GM12873 (cell line): Measurements from ENCODE around the gene VPS35L.
A peak's percentile ranks its signal among the peaks of the same experiment; 100 is the strongest.

Source experiments
- TF ChIP-seq, protein P1 (sequence below): IDR thresholded peaks from 2 replicates; pipeline ENCODE4 v1.5.1; 2012; ENCODE audit warnings: low read depth, mild to moderate bottlenecking, moderate library complexity, low read length, control low read depth; ENCODE audit not compliant: insufficient read depth; ENCODE audit errors: missing control alignments

Gene VPS35L

DNA sequence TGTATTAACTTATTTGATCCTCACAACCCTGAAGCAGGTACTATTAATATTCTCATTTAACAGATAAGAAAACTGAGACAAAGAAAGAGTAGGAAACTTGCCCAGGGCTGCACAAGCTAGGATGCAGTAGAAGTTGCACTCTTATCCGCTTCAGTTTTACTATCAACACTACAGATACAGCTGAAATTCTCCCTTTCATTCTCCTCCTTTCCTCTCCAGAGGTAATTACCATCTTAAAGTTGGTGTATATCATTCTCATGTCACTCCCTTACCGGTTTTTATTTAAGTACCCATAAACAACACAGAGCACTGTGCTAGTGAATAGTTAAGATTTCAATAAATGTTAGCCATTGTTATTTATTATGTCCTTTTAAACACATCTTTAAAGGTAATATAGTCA lies 37.1 kb upstream of the VPS35L start:
- TF ChIP-seq, protein P1, sequence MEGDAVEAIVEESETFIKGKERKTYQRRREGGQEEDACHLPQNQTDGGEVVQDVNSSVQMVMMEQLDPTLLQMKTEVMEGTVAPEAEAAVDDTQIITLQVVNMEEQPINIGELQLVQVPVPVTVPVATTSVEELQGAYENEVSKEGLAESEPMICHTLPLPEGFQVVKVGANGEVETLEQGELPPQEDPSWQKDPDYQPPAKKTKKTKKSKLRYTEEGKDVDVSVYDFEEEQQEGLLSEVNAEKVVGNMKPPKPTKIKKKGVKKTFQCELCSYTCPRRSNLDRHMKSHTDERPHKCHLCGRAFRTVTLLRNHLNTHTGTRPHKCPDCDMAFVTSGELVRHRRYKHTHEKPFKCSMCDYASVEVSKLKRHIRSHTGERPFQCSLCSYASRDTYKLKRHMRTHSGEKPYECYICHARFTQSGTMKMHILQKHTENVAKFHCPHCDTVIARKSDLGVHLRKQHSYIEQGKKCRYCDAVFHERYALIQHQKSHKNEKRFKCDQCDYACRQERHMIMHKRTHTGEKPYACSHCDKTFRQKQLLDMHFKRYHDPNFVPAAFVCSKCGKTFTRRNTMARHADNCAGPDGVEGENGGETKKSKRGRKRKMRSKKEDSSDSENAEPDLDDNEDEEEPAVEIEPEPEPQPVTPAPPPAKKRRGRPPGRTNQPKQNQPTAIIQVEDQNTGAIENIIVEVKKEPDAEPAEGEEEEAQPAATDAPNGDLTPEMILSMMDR = no peak

DNA sequence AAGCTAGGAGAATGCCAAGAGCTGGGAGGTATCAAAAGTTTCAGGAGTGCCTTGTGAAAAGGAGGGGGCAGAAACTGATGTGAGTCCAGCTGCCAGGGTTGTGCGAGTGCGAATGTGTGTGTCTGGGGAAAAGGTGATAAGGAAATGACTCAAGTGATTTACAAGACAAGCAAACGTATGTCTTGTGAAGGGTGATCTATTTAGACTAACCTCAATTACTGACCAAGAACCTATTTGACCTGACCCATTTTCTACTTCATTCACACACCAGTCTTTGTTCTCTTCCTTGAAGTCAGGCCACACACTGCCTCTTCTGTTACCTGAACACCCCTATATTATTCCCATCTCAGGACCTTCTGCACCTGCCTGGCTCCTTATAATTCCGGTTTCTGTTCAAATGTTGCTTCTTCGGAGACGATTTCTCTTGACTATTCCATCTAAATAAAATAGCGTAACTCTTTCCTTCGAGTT lies 34.6 kb upstream of the VPS35L start:
- TF ChIP-seq, protein P1 = no peak

DNA sequence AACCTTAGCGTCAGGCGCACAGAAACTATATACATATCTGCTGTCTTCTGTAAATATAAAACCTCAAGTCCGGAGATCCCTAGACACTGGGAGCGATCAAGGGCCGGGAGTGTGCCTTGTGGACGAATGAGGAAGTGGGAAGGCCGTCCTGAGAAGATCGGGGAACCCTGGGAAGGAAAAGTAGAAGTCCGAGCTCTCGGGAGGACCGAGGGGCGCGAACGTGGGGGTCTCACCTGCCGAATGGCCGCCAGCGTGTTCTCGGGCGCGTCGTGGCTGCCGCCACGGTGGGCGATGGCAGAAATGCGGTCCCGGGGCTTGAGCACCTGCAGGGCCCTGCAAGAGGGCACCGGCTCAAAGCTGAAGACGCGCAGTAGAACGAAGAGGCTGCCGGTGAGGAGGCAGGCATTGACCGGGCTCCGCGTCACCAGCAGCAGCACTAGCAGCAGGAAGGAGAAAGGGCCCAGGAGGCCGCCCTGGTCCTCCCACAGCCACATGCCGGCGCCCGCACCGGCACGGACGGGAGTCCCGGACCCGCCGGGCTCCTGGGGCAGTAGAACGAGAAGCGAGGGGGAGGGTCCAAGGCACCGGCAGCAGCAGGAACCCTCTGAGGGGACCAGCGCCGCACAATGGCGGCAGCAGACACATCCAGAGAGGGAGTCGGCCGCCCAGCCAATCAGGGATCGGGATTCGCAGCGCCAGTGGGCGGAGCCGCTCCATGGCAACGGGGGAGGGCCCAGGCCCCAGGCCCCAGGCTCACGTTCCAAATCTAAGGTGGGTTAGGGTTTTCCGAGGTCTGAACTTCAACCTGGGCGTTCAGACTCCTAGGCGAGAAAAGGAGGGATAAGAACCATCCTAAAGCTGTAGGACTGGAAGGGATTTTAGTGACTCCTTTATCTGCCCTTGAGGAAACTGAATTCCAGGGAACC lies 33.8 kb upstream of the VPS35L start, which contains the start of gene GDE1:
TSS of gene GDE1 (minus strand) at position 628 of the 926 bp plus-strand sequence. CDS start at position 494, 134 bp downstream.
- TF ChIP-seq, protein P1 = peak; percentile 38

- TF ChIP-seq, protein P1 = no peak
These were observed 33.1 kb upstream of the VPS35L start for GRCh38 chr16:19522397-19522732.

GRCh38 chr16:19522760-19523159 lies 32.7 kb upstream of the VPS35L start:
- TF ChIP-seq, protein P1 = no peak

GRCh38 chr16:19523184-19523558 lies 32.3 kb upstream of the VPS35L start:
- TF ChIP-seq, protein P1 = no peak

GRCh38 chr16:19523559-19524355 lies 31.7 kb upstream of the VPS35L start, which contains the start of gene CCP110:
TSS of gene CCP110 (plus strand) at chr16:19523942. CDS start at chr16:19527882, 3,940 bp downstream.
- TF ChIP-seq, protein P1 = no peak
